Esophagus muscularis mucosa (tissue), 4 donors: ENCODE data around the gene TNRC6A. TPM values are rescaled to one million over a fixed set of nuclear protein-coding genes. Genes with fewer than 3 reads are reported as not detected.
"Not testable (repeated sequence)": the region's sequence is repeated elsewhere in the genome, so short reads cannot be mapped to it uniquely, and the experiment has no call there.

Experiments
- DNase-seq: peaks from one replicate; pipeline ENCODE4 v3.0.0-alpha.2; 2017; ENCODE audit errors: extremely low spot score
- H3K27ac ChIP-seq, 4 donors: fragments of 200-600 bp; sonication (generic); replicated peaks in 1 of 4; 1 replicate in 3 of 4; 2 replicates in 1 of 4; pipeline ENCODE4 v1.5.1; 2016 to 2019; ENCODE audit warnings: mild to moderate bottlenecking in 1 of 4
- H3K27me3 ChIP-seq, 4 donors: fragments of 200-600 bp; sonication (generic); one replicate each; pipeline versions ENCODE4 v1.5.1 to v1.6.0; 2016 to 2019
- H3K36me3 ChIP-seq, 4 donors: fragments of 200-600 bp; sonication (generic); one replicate each; pipeline ENCODE4 v1.5.1; 2016 to 2019
- H3K4me1 ChIP-seq, 4 donors: fragments of 200-600 bp; sonication (generic); one replicate each; pipeline ENCODE4 v1.5.1; 2016 to 2019
- H3K4me3 ChIP-seq, 4 donors: fragments of 200-600 bp; sonication (generic); 1 replicate in 2 of 4; 2 replicates in 2 of 4; pipeline ENCODE4 v1.5.1; 2016 to 2019; ENCODE audit warnings: mild to moderate bottlenecking in 4 of 4, moderate library complexity in 1 of 4
- H3K9me3 ChIP-seq, 4 donors: fragments of 200-600 bp; sonication (generic); 1 replicate in 3 of 4; 2 replicates in 1 of 4; pipeline ENCODE4 v1.5.1; 2016 to 2019
- CTCF ChIP-seq, 3 experiments: fragments of 200-600 bp in 2 of 3; fragments of 450-650 bp in 1 of 3; sonication (generic) in 2 of 3; IDR thresholded peaks; one replicate each; pipeline ENCODE4 v1.5.1; 2017 to 2019; ENCODE audit warnings: antibody characterized with exemption in 3 of 3, mild to moderate bottlenecking in 2 of 3, moderate library complexity in 1 of 3
- EP300 ChIP-seq: sonication (generic); formaldehyde crosslinking; IDR thresholded peaks from one replicate; pipeline ENCODE4 v1.6.1; 2017; ENCODE audit warnings: antibody characterized with exemption
- POLR2A ChIP-seq: fragments of 450-650 bp; IDR thresholded peaks from one replicate; pipeline ENCODE4 v1.6.1; 2017; ENCODE audit warnings: antibody characterized with exemption, moderate library complexity, mild to moderate bottlenecking, low read depth
- POLR2AphosphoS5 ChIP-seq, 2 donors: sonication (generic); formaldehyde crosslinking; IDR thresholded peaks; one replicate each; pipeline ENCODE4 v1.6.1; 2017; ENCODE audit warnings: antibody characterized with exemption in 2 of 2
- WGBS: methylation state at CpG from one replicate; pipeline ENCODE4 v1.1.5; 2018; 5-methylcytosine and 5-hydroxymethylcytosine counted together
- intact Hi-C: fragments of 100-400 bp; cut with DNase I; formaldehyde crosslinking; loops from one replicate; pipeline ENCODE4 v1.15.1; 2023
- total RNA-seq, 4 donors: library from RNA; depleted of rRNA; stranded (reverse); fragments of >200 nt; gene quantifications; one replicate each; pipeline versions ENCODE4 v1.1.0 to v1.2.1, GENCODE V29; 2016

TNRC6A gene
- total RNA-seq, 4 donors from 2014 or later: 44.1 to 50.7 (median 46.4) TPM

GRCh38 chr16:24745391-24745790 lies 15.9 kb downstream of the TNRC6A start:
- Histone ChIP-seq H3K9me3 (no peaks in the 10 kb centered on the region), H3K36me3 (no peaks in the 10 kb centered on the region), H3K4me1 (peaks cover 98 to 100% (median 100%) of the 10 kb centered on the region in 4 donors), H3K27ac (peak overlapping the region in 2 of 4 donors; percentile 13 to 18), H3K27me3 (no peaks in the 10 kb centered on the region), H3K4me3 (no peak overlapping the region)
- intact Hi-C loops: no loop called here
- no peak for DNase-seq
- no peak for TF ChIP-seq POLR2A
- no peak for TF ChIP-seq EP300
- no peak for TF ChIP-seq CTCF (IDR thresholded peaks at IDR 0.05)
- no peak for TF ChIP-seq POLR2AphosphoS5 (IDR thresholded peaks at IDR 0.05)

- intact Hi-C loops: no loop called here
- peaks cover 98 to 100% (median 99%) of the 10 kb centered on the region in 4 donors for H3K4me1 ChIP-seq
- WGBS: 82% methylated on average over 2 of the region's 2 CpGs
- H3K27ac ChIP-seq: peak overlapping the region in 2 of 4 donors; percentile 3 to 18
- TF ChIP-seq POLR2A (no peak), POLR2AphosphoS5 (IDR thresholded peaks at IDR 0.05) (no peak), EP300 (no peak), CTCF (IDR thresholded peaks at IDR 0.05) (no peak)
- H3K4me3 ChIP-seq: no peak overlapping the region
- no peak for DNase-seq
- H3K36me3 ChIP-seq: no peaks in the 10 kb centered on the region
- no peaks in the 10 kb centered on the region for H3K9me3 ChIP-seq
- no peaks in the 10 kb centered on the region for H3K27me3 ChIP-seq
Observed at GRCh38 chr16:24745791-24746190, 16.3 kb downstream of the TNRC6A start.

- Histone ChIP-seq H3K4me3 (no peak overlapping the region), H3K27me3 (no peaks in the 10 kb centered on the region), H3K9me3 (no peaks in the 10 kb centered on the region), H3K27ac (peak overlapping the region; percentile 22 to 69 (median 43)), H3K4me1 (peaks cover 96 to 100% (median 98%) of the 10 kb centered on the region in 4 donors), H3K36me3 (no peaks in the 10 kb centered on the region)
- no peak for DNase-seq
- no peak for TF ChIP-seq POLR2AphosphoS5 (IDR thresholded peaks at IDR 0.05)
- TF ChIP-seq POLR2A: no peak
- no peak for TF ChIP-seq CTCF (IDR thresholded peaks at IDR 0.05)
- TF ChIP-seq EP300: no peak
- intact Hi-C loops: no loop called here
- 74% methylated on average over 2 of the region's 2 CpGs for WGBS
Observed at GRCh38 chr16:24747441-24747840, 18.0 kb downstream of the TNRC6A start.

DNA sequence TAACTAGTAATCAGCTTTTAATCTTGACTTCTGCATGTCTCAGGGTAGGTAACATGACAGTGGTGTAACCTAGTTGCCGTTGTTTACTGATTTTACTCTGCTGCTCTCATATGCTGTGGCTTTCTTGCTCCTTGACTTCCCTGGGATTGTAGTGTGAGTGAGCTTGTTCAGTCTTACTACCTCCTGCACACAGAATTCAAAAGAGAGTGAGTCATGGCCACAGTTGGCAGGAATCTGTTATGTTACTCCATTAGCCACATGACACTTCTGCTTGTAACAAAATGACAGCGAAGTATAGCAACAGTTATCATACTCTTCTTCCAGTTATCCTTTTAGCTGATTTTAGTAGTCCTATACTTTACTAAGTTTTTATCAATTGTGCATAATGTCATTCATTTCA lies 18.8 kb downstream of the TNRC6A start:
- no peak for DNase-seq
- WGBS: 30% methylated on average over 2 of the region's 2 CpGs
- Histone ChIP-seq H3K27ac (peak overlapping the region; percentile 22 to 69 (median 43)), H3K36me3 (no peaks in the 10 kb centered on the region), H3K27me3 (no peaks in the 10 kb centered on the region), H3K4me3 (no peak overlapping the region), H3K9me3 (no peaks in the 10 kb centered on the region), H3K4me1 (peaks cover 93 to 100% (median 98%) of the 10 kb centered on the region in 4 donors)
- intact Hi-C loops: no loop called here
- peak; percentile 42 to 63 for TF ChIP-seq POLR2AphosphoS5 (IDR thresholded peaks at IDR 0.05)
- no peak for TF ChIP-seq CTCF (IDR thresholded peaks at IDR 0.05)

DNA sequence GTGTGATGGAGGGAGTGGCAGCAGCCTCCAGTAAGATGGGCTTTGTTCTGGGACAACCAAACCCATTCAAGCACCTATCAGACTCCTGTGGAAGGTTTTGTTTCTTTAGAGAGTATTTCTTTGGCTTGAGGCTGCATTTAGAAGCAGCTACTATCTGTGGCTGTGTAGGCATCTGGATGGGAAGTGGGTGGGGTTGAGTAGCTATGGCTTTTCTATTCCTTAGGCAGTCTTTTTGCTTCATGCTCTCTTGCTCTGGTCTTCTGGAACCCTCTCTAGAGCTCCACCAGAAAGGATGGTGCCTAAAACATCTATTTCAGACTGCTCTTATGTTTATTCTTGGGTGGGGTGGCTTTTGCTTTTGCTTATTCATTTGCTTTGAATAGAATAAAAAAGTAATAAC lies 19.9 kb downstream of the TNRC6A start:
- Histone ChIP-seq H3K27me3 (no peaks in the 10 kb centered on the region), H3K27ac (peak overlapping the region in 1 of 4 donors; percentile 45), H3K4me3 (no peak overlapping the region), H3K9me3 (no peaks in the 10 kb centered on the region), H3K36me3 (no peaks in the 10 kb centered on the region), H3K4me1 (peaks cover 88 to 100% (median 94%) of the 10 kb centered on the region in 4 donors)
- no peak for DNase-seq
- intact Hi-C loops: no loop called here
- TF ChIP-seq POLR2A: no peak
- no peak for TF ChIP-seq EP300
- no peak for TF ChIP-seq POLR2AphosphoS5 (IDR thresholded peaks at IDR 0.05)
- TF ChIP-seq CTCF (IDR thresholded peaks at IDR 0.05): no peak

DNA sequence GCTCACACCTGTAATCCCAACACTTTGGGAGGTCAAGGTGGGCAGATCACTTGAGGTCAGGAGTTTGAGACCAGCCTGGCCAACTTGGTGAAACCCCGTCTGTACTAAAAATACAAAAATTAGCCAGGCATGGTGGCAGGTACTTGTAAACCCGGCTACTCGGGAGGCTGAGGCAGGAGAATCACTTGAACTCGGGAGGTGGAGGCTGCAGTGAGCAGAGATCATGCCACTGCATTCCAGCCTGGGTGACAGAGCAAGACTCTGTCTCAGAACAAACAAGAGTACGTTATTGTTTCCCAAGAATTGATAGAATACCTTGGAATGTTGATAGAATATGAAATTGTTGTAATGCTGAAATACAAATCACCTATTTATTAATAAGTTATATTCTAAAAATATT lies 20.4 kb downstream of the TNRC6A start:
- H3K27me3 ChIP-seq, H3K27ac ChIP-seq, H3K36me3 ChIP-seq, intact Hi-C loops, DNase-seq, H3K4me3 ChIP-seq, H3K9me3 ChIP-seq: not testable (repeated sequence)
- H3K4me1 ChIP-seq: peaks cover 88 to 100% (median 94%) of the 10 kb centered on the region in 4 donors
- 89% methylated on average over 5 of the region's 5 CpGs for WGBS
